Medulla oblongata (tissue), 1 donor: ENCODE measurements around the gene NAA40.
A peak's percentile ranks its signal among the peaks of the same experiment; 100 is the strongest.

Source experiments
- DNase-seq: peaks from one replicate; pipeline ENCODE4 v3.0.0-alpha.2; 2015; ENCODE audit errors: extremely low spot score

The NAA40 gene

GRCh38 chr11:63986932-63987513, 48.2 kb downstream of the NAA40 start:
- DNase-seq: no peak

DNA sequence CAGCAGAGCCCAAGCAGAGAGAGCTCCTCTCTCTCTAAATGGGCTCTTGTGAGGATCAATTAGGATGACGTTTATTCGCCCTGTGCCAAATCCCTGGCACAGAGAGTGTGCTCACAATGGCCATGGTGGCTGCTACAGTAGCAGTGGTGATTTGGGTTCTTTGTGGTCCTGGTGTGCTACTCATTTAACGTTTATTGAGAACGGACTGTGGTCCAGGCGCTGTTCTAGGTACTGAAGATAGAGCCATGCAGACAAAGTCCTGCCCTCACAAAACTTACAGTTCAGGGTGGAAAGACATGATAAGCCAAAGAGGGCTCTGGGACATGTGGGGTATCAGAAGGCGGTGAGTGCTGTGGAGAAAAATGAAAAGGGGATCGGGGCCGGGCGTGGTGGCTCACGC, 52.8 kb downstream of the NAA40 start:
- DNase-seq: no peak

- DNase-seq: no peak
Observed at GRCh38 chr11:63993100-63993499, 54.3 kb downstream of the NAA40 start.

DNA sequence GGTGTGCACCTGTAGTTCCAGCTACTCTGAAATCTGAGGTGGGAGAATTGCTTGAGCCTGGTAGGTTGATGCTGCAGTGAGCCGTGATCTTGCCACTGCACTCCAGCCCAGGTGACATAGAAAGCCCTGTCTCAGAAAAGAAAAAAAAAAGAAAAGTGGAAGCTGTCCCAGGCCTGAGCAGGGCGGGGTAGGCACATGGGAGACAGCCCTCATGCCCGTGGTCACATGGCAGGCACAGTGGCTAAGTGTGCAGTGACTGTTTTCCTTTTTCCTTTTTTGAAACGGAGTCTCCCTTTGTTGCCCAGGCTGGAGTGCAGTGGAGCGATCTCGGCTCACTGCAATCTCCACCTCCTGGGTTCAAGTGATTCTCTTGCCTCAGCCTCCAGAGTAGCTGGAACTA, 55.2 kb downstream of the NAA40 start:
- no peak for DNase-seq

- no peak for DNase-seq
Observed at GRCh38 chr11:63996512-63996911, 57.7 kb downstream of the NAA40 start.

GRCh38 chr11:63997104-63997700, 58.4 kb downstream of the NAA40 start:
- DNase-seq: no peak

DNA sequence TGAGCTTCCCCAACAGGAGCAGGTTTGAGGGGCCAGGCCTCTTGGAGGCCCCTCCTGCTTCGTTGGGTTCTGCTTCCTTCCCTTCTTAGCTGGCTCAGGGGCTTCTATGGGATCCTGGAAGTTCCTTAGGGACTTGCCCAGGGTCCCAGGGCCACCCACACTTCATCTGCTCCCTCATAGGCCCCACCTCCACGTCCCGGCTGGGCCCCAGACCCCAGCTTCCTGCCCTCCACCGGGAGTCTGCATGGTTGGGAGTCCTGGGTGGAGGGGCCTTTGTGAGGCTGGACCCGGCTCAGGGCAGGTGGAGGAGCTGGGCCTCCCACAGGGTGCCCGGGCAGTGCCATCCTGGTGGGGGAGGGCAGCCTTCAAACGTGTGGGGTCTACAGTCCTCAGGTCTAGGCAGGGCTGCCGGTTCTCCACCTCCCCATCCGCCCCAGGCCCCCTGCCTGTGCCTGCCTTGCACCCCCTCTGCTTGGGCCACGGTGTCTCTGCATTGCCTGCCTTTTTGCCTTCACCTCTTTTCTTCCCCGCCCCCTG, 59.1 kb downstream of the NAA40 start:
- DNase-seq: no peak

GRCh38 chr11:63998558-63999348, 60.0 kb downstream of the NAA40 start:
- DNase-seq: no peak

GRCh38 chr11:63999349-64000025, 60.7 kb downstream of the NAA40 start:
- DNase-seq: no peak

DNA sequence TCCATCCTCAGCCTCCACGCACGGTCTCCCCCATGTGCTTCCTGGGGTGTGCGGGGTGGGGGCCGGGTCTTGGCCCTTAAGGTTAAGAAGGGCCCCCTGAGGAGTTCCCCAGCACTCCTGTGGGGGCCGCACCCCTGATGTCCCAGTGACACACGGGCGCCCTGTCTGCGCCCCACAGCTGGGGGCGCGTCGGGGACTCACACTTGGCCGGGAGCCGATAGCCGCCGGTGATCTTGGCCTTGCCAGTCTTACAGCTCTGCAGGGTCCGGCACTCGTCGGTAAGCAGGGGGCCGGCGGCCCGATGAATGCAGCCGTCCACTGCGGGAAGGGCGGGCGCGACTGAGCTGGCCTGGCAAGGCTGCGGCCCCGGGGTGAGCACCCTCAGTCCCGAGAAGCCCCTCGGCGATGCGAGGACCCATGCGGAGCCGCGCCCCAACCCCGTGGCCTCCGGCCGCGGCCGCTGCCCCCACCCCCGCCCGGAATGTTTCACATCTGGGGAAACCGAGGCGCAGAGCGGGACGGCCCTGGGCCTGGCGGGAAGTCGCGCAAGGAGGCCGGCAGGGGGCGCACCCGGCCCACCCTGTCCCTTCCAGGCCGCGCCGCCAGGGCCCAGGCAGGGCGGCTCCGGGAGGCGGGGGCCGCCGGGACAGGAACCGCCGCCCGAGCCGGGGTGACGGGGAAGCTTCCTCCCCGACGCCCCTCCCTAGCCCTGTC, 61.4 kb downstream of the NAA40 start:
- DNase-seq: peak; percentile 84

DNA sequence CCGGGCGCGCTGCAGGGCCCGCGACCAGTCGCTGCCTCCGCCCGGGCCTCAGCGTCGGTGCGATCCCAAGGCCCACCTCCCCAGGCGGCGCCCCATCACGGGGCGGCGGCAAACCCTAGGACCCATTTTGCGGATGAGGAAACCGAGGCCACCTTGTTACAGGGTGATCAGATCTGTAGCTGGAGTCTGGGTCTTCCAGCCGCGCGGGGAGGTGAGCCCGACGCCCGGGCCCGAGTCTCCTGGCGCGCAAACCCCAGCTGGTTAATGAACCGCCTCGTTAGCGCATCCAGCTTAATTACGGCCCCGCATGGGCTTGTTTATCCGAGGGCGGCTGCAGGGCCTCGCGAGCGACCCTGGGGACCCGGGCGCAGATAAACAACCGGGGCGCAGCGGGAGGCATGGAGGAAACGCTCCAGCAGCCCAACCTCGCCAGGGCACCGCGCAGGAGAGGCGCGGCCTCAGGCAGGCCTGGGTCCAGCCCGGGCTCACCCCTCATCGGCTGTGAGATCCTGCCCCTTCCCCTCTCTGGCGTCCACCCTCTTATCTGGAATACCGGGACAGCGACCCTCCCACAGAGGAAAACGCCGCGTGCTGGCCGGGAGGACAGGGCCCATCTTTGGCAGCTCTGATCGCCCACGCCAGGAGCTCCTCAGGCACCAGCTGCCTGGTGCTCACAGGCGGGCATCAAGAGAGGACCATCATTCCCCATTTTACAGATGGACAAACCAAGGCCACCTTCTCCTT, 62.1 kb downstream of the NAA40 start:
- no peak for DNase-seq

DNA sequence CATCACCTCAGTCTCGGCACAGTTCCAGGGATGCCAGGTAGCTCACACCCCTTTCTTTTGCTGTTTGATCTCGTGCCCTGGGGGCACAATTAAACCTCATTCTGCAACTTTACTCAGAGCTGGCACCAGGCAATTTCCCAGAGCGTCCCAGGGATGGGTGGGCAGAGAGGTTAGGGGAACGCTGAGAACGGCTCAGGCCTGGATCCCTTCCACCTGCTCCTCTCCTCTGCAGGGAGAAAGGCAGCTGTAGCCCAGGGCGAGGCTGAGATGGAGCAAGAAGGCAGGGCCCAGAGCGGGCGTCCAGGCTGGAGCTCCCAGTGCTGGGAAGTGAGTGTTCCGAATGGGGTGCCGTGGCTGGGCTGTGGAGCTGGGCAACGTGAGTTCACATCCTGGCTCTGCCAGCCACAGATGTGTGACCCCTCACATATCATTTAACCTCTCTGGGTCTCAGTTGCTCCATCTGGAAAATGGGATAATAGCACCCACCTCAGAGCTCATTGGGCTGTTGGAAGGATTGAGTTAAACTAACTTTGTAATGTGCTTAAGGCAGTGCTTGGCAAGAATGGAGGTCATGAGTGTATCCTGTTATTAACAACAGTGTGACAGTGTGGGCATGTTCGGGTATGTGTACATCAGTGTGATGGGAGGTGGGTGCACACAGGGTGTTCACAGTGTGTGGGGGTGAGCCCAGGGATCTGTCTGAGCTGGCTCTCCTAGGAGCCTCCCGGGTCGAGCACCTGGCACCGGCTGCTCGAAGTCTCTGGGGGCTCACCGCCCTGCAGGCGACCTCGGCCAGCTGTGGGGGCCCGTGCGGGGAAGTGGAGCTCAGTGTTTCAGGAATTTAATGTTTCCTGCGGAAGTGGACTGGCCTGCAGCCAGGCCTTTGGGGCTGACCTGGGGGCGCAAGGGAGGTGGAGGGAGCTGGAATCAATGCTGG, 63.0 kb downstream of the NAA40 start:
- no peak for DNase-seq

DNA sequence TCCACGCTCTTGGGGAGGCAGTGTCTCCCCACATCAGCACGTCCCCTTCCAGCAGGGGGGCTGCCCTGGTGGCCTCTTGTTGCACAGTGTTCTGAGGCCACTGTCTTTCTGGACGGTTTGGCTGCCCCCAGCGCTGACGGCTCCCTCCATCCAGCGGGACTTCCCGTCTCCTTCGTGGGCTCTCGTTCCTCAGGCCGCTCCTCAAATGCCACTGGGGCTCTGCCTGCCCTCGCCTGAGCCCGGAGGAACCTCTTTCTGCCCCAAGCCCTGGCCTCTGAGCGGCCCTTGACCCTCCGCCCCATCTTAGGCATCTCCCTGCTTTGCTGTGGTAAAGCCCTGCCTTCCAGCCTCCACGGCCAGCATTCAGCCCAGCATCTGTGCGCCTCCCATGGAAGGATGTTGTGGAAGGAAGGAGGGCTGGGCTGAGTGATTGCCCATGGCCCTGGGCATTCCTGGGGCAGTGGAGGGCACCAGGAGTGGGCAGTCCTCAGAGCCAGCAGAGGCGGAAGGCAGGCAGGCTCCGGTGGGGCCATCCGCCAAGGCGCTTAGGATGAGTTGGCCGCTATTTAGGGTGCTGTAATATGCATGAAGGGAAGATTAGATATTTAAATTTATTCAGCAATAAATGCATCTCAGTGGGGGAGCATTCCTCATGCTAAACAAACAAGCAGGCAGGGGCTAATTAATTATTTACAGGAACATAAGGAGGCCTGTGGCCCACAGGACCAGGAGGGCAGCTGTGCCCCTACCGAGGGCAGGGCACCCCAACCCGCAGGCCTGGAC, 65.2 kb downstream of the NAA40 start:
- DNase-seq: no peak

- DNase-seq: no peak
Observed at GRCh38 chr11:64004590-64004984, 65.8 kb downstream of the NAA40 start.

GRCh38 chr11:64005691-64006090, 66.9 kb downstream of the NAA40 start:
- no peak for DNase-seq

DNA sequence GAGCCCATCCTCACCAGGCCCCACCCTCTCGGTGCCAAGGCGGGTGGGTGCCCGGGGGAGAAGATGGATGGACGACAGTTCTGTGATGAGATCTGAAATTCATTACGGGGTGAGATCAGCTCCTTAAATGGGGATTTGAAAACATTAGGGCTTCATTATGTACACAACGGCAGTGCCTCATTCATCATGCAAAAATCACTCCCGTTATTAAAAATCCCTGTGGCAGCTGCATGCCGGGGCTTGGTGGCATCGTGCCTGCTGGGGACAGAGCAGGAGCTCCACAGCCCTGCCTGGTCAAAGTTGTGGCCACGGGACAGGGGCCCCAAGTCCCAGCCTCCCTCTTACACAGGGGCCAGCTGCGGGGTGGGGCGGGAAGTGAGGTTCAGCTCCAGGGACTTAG, 67.6 kb downstream of the NAA40 start:
- DNase-seq: no peak
